HFFc6 (cell line): ENCODE results near the gene SETD1B. TPM values are rescaled to one million over a fixed set of nuclear protein-coding genes. Genes with fewer than 3 reads are reported as not detected.

ENCODE experiments used
- DNase-seq: peaks from one replicate; pipeline ENCODE4 v3.0.0-alpha.2; 2018
- H3K27ac Mint-ChIP-seq: 2 replicates; pipeline ENCODE4 v1.8.0; 2020; ENCODE audit warnings: mild to moderate bottlenecking, mixed read lengths
- H3K27me3 Mint-ChIP-seq: 2 replicates; pipeline ENCODE4 v1.8.0; 2021; ENCODE audit warnings: mild to moderate bottlenecking, moderate library complexity, mixed read lengths; ENCODE audit not compliant: insufficient read depth
- H3K36me3 Mint-ChIP-seq: 2 replicates; pipeline ENCODE4 v1.8.0; 2021; ENCODE audit warnings: low read depth, mixed read lengths
- H3K4me1 Mint-ChIP-seq: 2 replicates; pipeline ENCODE4 v1.8.0; 2020; ENCODE audit warnings: low read depth, mixed read lengths
- H3K4me3 Mint-ChIP-seq: 2 replicates; pipeline ENCODE4 v1.8.0; 2020; ENCODE audit warnings: mild to moderate bottlenecking, moderate library complexity, mixed read lengths
- H3K9me3 Mint-ChIP-seq: 2 replicates; pipeline ENCODE4 v1.8.0; 2020; ENCODE audit warnings: mild to moderate bottlenecking, mixed read lengths
- CTCF ChIP-seq: fragments of 200-600 bp; sonication (generic); IDR thresholded peaks from 2 replicates; pipeline ENCODE4 v1.5.0; 2021; ENCODE audit warnings: antibody characterized with exemption, mild to moderate bottlenecking
- total RNA-seq, 6 experiments: library from RNA; stranded (reverse); fragmentation: NEBNext Ultra II Directional; extraction: Animal tissue kit (Norgen Biotek cat#: 25700); gene quantifications; 2 replicates in 1 of 6; 3 replicates in 5 of 6; pipeline ENCODE4 v1.2.3, GENCODE V29; 2021

The SETD1B gene
- total RNA-seq, 6 experiments from 2014 or later: 18.5 to 22.0 (median 20.9) TPM

- Mint-ChIP-seq H3K4me1 (peaks cover 39% of the 10 kb centered on the region), H3K27me3 (peaks cover 4% of the 10 kb centered on the region; the same call in 1 of the 2 replicates), H3K27ac (no peak overlapping the region), H3K4me3 (no peak overlapping the region), H3K36me3 (no peaks in the 10 kb centered on the region), H3K9me3 (no peaks in the 10 kb centered on the region)
- DNase-seq: no peak
- no peak for TF ChIP-seq CTCF
Measured at GRCh38 chr12:121770388-121770787, 33.4 kb upstream of the SETD1B start.

- H3K4me3 Mint-ChIP-seq: no peak overlapping the region
- DNase-seq: no peak
- no peak for TF ChIP-seq CTCF
- H3K9me3 Mint-ChIP-seq: no peaks in the 10 kb centered on the region
- H3K36me3 Mint-ChIP-seq: no peaks in the 10 kb centered on the region
- peaks cover 33% of the 10 kb centered on the region for H3K4me1 Mint-ChIP-seq
- no peak overlapping the region for H3K27ac Mint-ChIP-seq
- H3K27me3 Mint-ChIP-seq: peaks cover 4% of the 10 kb centered on the region; the same call in 1 of the 2 replicates
Measured at GRCh38 chr12:121770813-121771625, 32.8 kb upstream of the SETD1B start.

GRCh38 chr12:121773011-121773777, 30.6 kb upstream of the SETD1B start:
- no peaks in the 10 kb centered on the region for H3K9me3 Mint-ChIP-seq
- H3K36me3 Mint-ChIP-seq: no peaks in the 10 kb centered on the region
- H3K27ac Mint-ChIP-seq: peak overlapping the region; percentile 48; the same call in 1 of the 2 replicates
- H3K4me1 Mint-ChIP-seq: peaks cover 12% of the 10 kb centered on the region
- no peak overlapping the region for H3K4me3 Mint-ChIP-seq
- DNase-seq: peak; percentile 45
- peak; percentile 92 for TF ChIP-seq CTCF
- H3K27me3 Mint-ChIP-seq: no peaks in the 10 kb centered on the region

- Mint-ChIP-seq H3K4me3 (no peak overlapping the region), H3K27me3 (no peaks in the 10 kb centered on the region), H3K9me3 (no peaks in the 10 kb centered on the region), H3K36me3 (no peaks in the 10 kb centered on the region), H3K27ac (no peak overlapping the region), H3K4me1 (peaks cover 9% of the 10 kb centered on the region)
- no peak for DNase-seq
- no peak for TF ChIP-seq CTCF
Measured at GRCh38 chr12:121774968-121775474, 28.8 kb upstream of the SETD1B start.

- H3K36me3 Mint-ChIP-seq: no peaks in the 10 kb centered on the region
- no peaks in the 10 kb centered on the region for H3K27me3 Mint-ChIP-seq
- no peak for TF ChIP-seq CTCF
- no peaks in the 10 kb centered on the region for H3K9me3 Mint-ChIP-seq
- H3K4me1 Mint-ChIP-seq: peaks cover 9% of the 10 kb centered on the region
- no peak overlapping the region for H3K4me3 Mint-ChIP-seq
- H3K27ac Mint-ChIP-seq: no peak overlapping the region
- no peak for DNase-seq
Measured at GRCh38 chr12:121775501-121775900, 28.3 kb upstream of the SETD1B start.
